OCI-LY1 (cell line): ENCODE measurements around the gene ALLC.
"Not testable (repeated sequence)": the region's sequence is repeated elsewhere in the genome, so short reads cannot be mapped to it uniquely, and the experiment has no call there.

Experiments
- H2AFZ ChIP-seq: fragments of 200-600 bp; sonication (generic), shearing (Covaris generic); 2 replicates; pipeline ENCODE4 v1.6.0; 2014; ENCODE audit warnings: antibody characterized with exemption, mild to moderate bottlenecking, low read length
- H3F3A ChIP-seq: fragments of 200-600 bp; sonication (generic), shearing (Covaris generic); 2 replicates; pipeline ENCODE4 v1.6.0; 2014; ENCODE audit warnings: mild to moderate bottlenecking, antibody characterized with exemption, low read length, moderate library complexity; ENCODE audit not compliant: insufficient read depth
- H3K27ac ChIP-seq: fragments of 200-600 bp; sonication (generic); 2 replicates; pipeline ENCODE4 v1.5.1; 2014; ENCODE audit warnings: low read length, mixed run types, mild to moderate bottlenecking, low read depth; ENCODE audit not compliant: poor library complexity, severe bottlenecking
- H3K27me3 ChIP-seq: fragments of 200-600 bp; sonication (generic); 2 replicates; pipeline ENCODE4 v1.6.0; 2014; ENCODE audit warnings: antibody characterized with exemption, mild to moderate bottlenecking, low read length, moderate library complexity; ENCODE audit not compliant: insufficient read depth
- H3K36me3 ChIP-seq: fragments of 200-600 bp; sonication (generic); 2 replicates; pipeline ENCODE4 v1.6.1; 2014; ENCODE audit warnings: mild to moderate bottlenecking, antibody characterized with exemption, low read length, moderate library complexity, mixed read lengths; ENCODE audit not compliant: insufficient read depth
- H3K4me1 ChIP-seq: fragments of 200-600 bp; sonication (generic); 2 replicates; pipeline ENCODE4 v1.5.1; 2014; ENCODE audit warnings: mild to moderate bottlenecking, low read length, moderate library complexity; ENCODE audit not compliant: insufficient read depth, severe bottlenecking
- H3K4me2 ChIP-seq: fragments of 200-600 bp; sonication (generic), shearing (Covaris generic); 2 replicates; pipeline ENCODE4 v1.6.1; 2014; ENCODE audit warnings: low read length
- H3K4me3 ChIP-seq: fragments of 200-600 bp; sonication (generic); 2 replicates; pipeline ENCODE4 v1.5.1; 2014; ENCODE audit warnings: low read length, low read depth, mild to moderate bottlenecking, mixed read lengths; ENCODE audit not compliant: poor library complexity, severe bottlenecking
- H3K79me2 ChIP-seq: fragments of 200-600 bp; shearing (Covaris generic); 2 replicates; pipeline ENCODE4 v1.6.1; 2016; ENCODE audit warnings: mixed run types, low read length, mixed read lengths; ENCODE audit not compliant: insufficient read depth
- H3K9ac ChIP-seq: fragments of 200-600 bp; sonication (generic), shearing (Covaris generic); 2 replicates; pipeline ENCODE4 v1.6.1; 2014; ENCODE audit warnings: mild to moderate bottlenecking, low read length, mixed read lengths
- H3K9me2 ChIP-seq: fragments of 200-600 bp; sonication (generic), shearing (Covaris generic); 2 replicates; pipeline ENCODE4 v1.6.1; 2014; ENCODE audit warnings: low read depth, mild to moderate bottlenecking, low read length, mixed read lengths
- H3K9me3 ChIP-seq: fragments of 200-600 bp; shearing (Covaris generic); 2 replicates; pipeline ENCODE4 v1.6.1; 2014; ENCODE audit warnings: low read length, mixed read lengths
- H4K20me1 ChIP-seq: fragments of 200-600 bp; sonication (generic), shearing (Covaris generic); 2 replicates; pipeline ENCODE4 v1.6.0; 2016; ENCODE audit warnings: mild to moderate bottlenecking, low read length; ENCODE audit not compliant: insufficient read depth
- EZH2 ChIP-seq: fragments of 200-600 bp; sonication (generic), shearing (Covaris generic); IDR thresholded peaks from 2 replicates; pipeline ENCODE4 v1.8.0; 2017; ENCODE audit warnings: borderline replicate concordance, mixed run types, mild to moderate bottlenecking, antibody characterized with exemption, low read length, moderate library complexity, mixed read lengths
- TF ChIP-seq, protein P1 (sequence below): fragments of 200-600 bp; sonication (generic), shearing (Covaris generic); IDR thresholded peaks from 2 replicates; pipeline ENCODE4 v1.5.1; 2017; ENCODE audit warnings: mild to moderate bottlenecking, antibody characterized with exemption, low read length, moderate library complexity, mixed read lengths

ALLC gene

DNA sequence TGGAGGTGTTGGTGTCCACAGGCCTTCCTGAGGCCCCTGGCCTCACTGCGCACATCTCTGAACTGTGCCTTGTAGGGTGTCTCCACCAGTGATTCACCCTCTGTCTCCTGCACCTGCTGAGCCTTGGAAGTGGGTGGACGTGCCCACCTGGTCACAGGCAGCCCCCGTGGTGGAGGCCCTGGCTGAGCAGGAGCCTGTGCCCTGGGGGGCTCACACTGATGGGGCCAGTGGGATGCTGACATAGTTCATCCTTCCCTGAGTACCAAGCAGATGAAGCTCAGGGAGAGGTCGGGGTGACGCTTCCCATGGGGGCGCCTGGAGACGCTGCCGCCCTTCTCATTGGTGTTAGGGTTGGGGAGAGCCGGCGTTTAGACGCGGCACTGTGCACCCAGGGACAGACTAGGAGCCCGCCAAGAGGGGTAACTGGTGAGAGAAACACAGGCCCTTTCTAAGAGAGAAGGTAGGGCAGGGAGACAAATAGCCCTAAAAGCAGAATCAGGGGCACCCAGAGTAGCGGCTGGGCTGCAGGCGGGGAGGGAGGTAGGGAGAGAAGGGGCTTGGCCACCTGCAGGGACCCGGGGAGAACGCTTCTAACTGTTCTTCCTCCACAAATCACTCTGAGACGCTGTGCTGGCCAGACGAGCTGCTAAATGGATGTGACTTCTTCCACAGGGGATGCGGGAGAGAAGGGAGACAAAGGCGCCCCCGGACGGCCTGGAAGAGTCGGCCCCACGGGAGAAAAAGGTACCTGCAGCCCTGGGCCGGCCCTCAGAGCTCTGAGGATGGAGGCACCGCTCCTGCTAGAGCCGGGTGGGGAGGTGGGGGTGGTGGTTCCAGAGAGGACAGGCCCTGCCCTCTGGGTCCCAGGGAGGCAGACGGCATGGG lies 45.1 kb upstream of the ALLC start:
- Histone ChIP-seq H3K79me2 (no peaks in the 10 kb centered on the region), H3F3A (no peaks in the 10 kb centered on the region; the same call in 1 of the 2 replicates), H3K4me3 (no peak overlapping the region), H3K4me2 (no peak overlapping the region), H4K20me1 (no peaks in the 10 kb centered on the region), H2AFZ (no peak overlapping the region), H3K36me3 (no peaks in the 10 kb centered on the region), H3K9me3 (no peaks in the 10 kb centered on the region), H3K27ac (no peak overlapping the region), H3K27me3 (no peaks in the 10 kb centered on the region), H3K9me2 (no peaks in the 10 kb centered on the region), H3K9ac (no peak overlapping the region), H3K4me1 (peaks cover 44% of the 10 kb centered on the region)
- no peak for TF ChIP-seq EZH2
- TF ChIP-seq, protein P1, sequence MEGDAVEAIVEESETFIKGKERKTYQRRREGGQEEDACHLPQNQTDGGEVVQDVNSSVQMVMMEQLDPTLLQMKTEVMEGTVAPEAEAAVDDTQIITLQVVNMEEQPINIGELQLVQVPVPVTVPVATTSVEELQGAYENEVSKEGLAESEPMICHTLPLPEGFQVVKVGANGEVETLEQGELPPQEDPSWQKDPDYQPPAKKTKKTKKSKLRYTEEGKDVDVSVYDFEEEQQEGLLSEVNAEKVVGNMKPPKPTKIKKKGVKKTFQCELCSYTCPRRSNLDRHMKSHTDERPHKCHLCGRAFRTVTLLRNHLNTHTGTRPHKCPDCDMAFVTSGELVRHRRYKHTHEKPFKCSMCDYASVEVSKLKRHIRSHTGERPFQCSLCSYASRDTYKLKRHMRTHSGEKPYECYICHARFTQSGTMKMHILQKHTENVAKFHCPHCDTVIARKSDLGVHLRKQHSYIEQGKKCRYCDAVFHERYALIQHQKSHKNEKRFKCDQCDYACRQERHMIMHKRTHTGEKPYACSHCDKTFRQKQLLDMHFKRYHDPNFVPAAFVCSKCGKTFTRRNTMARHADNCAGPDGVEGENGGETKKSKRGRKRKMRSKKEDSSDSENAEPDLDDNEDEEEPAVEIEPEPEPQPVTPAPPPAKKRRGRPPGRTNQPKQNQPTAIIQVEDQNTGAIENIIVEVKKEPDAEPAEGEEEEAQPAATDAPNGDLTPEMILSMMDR: no peak

DNA sequence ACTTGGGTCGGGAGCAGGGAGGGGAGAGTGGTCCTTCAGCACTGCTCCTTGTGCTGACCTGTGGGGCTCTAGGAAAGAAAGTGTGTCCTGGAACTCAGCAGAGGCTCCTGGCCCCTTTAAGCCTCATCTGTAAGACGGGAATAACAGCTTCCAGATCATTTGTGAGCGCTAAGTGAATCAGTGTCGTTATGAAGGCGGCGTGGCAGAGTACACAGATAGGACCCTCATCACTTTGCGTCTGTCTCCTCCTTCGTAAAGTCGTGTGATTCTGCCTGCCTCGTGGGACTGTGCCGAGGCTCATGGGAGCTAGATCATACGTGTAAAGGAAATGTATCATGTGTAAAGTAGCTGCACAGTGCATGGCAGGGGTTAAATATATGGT lies 44.5 kb upstream of the ALLC start:
- H2AFZ ChIP-seq: no peak overlapping the region
- no peak overlapping the region for H3K9ac ChIP-seq
- H4K20me1 ChIP-seq: no peaks in the 10 kb centered on the region
- no peaks in the 10 kb centered on the region for H3K9me2 ChIP-seq
- H3K9me3 ChIP-seq: no peaks in the 10 kb centered on the region
- H3K4me2 ChIP-seq: no peak overlapping the region
- H3K27me3 ChIP-seq: no peaks in the 10 kb centered on the region
- peaks cover 38% of the 10 kb centered on the region for H3K4me1 ChIP-seq
- H3K36me3 ChIP-seq: no peaks in the 10 kb centered on the region
- no peaks in the 10 kb centered on the region for H3K79me2 ChIP-seq
- no peak for TF ChIP-seq EZH2
- TF ChIP-seq, protein P1: no peak
- H3F3A ChIP-seq: no peaks in the 10 kb centered on the region; the same call in 1 of the 2 replicates
- H3K27ac ChIP-seq: no peak overlapping the region
- no peak overlapping the region for H3K4me3 ChIP-seq

DNA sequence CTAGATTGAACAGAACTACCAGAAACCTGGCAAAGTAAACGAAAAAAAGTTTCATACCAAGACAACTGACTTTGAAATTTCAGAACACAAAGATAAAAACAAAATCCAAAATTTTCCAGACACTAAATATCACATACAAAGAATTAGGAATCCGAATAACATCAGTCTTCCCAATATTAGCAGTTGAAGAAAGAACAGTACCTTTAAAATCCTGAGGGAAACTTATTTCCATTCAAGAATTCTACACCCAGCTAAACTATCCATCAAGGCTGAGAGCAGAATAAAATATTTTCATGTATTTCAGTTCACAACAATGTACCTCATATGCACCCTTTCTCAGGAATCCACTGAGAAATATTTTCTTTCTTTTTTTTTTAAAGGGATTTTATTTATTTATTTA lies 43.3 kb upstream of the ALLC start:
- H3K9ac ChIP-seq, H3K9me2 ChIP-seq, H3K36me3 ChIP-seq, H3K27me3 ChIP-seq, H3F3A ChIP-seq, H3K9me3 ChIP-seq, H4K20me1 ChIP-seq, H2AFZ ChIP-seq, H3K4me2 ChIP-seq, H3K4me3 ChIP-seq, H3K27ac ChIP-seq, H3K79me2 ChIP-seq: not testable (repeated sequence)
- H3K4me1 ChIP-seq: peaks cover 26% of the 10 kb centered on the region

DNA sequence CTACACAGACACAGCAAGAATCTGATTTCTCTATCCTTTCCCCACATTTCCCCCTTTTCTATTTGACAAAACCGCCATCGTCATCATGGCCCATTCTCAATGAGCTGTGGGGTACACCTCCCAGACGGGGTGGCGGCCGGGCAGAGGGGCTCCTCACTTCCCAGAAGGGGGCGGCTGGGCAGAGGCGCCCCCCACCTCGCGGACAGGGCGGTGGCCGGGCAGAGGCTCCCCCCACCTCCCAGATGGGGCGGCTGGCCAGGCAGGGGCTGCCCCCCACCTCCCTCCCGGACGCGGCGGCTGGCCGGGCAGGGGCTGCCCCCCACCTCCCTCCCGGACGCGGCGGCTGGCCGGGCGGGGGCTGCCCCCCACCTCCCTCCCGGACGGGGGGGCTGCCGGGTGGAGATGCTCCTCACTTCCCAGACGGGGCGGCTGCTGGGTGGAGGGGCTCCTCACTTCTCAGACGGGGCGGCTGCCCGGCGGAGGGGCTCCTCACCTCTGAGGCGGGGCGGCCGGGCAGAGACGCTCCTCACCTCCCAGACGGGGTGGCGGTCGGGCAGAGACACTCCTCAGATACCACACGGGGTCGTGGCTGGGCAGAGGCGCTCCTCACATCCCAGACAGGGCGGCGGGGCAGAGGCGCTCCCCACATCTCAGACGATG lies 42.3 kb upstream of the ALLC start:
- H3K4me3 ChIP-seq, H3K9me2 ChIP-seq, H3K4me2 ChIP-seq, H3K27ac ChIP-seq, H3K9ac ChIP-seq, H3K79me2 ChIP-seq, H3K9me3 ChIP-seq, H3K27me3 ChIP-seq, H3K36me3 ChIP-seq, H4K20me1 ChIP-seq, H3F3A ChIP-seq, H2AFZ ChIP-seq: not testable (repeated sequence)
- peaks cover 17% of the 10 kb centered on the region for H3K4me1 ChIP-seq

DNA sequence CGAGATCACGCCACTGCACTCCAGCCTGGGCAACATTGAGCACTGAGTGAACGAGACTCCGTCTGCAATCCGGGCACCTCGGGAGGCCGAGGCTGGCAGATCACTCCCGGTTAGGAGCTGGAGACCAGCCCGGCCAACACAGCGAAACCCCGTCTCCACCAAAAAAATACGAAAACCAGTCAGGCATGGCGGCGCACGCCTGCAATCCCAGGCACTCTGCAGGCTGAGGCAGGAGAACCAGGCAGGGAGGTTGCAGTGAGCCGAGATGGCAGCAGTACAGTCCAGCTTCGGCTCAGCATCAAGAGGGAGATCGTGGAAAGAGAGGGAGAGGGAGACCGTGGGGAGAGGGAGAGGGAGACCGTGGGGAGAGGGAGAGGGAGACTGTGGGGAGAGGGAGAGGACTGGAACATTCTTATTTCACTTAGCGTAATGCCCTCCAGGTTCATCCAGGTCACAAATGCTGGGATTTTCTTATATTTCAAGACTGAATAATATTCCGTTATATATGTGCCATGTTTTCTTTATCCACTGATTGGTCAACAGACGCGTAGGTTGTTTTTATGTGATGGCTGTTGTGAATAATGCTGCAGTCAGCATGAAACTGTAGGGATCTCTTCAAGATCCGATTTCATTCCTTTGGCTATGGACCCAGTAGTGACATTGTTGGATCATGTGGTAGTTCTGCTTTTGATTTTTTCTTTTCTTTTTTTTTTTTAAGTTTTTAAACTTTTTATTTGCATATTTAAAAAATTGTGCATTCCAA lies 41.4 kb upstream of the ALLC start:
- not testable (repeated sequence) for H2AFZ ChIP-seq, H3K36me3 ChIP-seq, H3K4me1 ChIP-seq, H3K27me3 ChIP-seq, H3K27ac ChIP-seq, H3K9me2 ChIP-seq, H3K9ac ChIP-seq, H3F3A ChIP-seq, H3K4me2 ChIP-seq, H3K79me2 ChIP-seq, H3K4me3 ChIP-seq, H3K9me3 ChIP-seq, H4K20me1 ChIP-seq
